Epithelial cell of esophagus (primary cell): ENCODE results near the gene KCNQ4.

Experiments used
- DNase-seq: peaks from one replicate; pipeline ENCODE4 v3.0.0; 2010; ENCODE audit warnings: low read depth
- H3K4me3 ChIP-seq: 2 replicates; pipeline ENCODE4 v1.5.1; 2011; ENCODE audit warnings: mild to moderate bottlenecking, low read length, control low read depth
- CTCF ChIP-seq: IDR thresholded peaks from 2 replicates; pipeline ENCODE4 v1.5.1; 2011; ENCODE audit warnings: low read depth, mild to moderate bottlenecking, low read length, control low read depth, inconsistent platforms; ENCODE audit not compliant: insufficient read depth; ENCODE audit errors: missing control alignments

KCNQ4 gene

GRCh38 chr1:40876436-40876761 is 92.8 kb downstream of the KCNQ4 start:
- TF ChIP-seq CTCF = no peak
- H3K4me3 ChIP-seq = no peak overlapping the region
- no peak for DNase-seq

GRCh38 chr1:40876891-40877290 is 93.3 kb downstream of the KCNQ4 start:
- no peak for DNase-seq
- no peak for TF ChIP-seq CTCF
- no peak overlapping the region for H3K4me3 ChIP-seq

- TF ChIP-seq CTCF = no peak
- peak; percentile 82 for DNase-seq
- H3K4me3 ChIP-seq = no peak overlapping the region
These were observed 94.1 kb downstream of the KCNQ4 start for GRCh38 chr1:40877698-40878097.

- H3K4me3 ChIP-seq = no peak overlapping the region
- no peak for TF ChIP-seq CTCF
- no peak for DNase-seq
These were observed 95.3 kb downstream of the KCNQ4 start for GRCh38 chr1:40878906-40879305.

GRCh38 chr1:40879482-40880175 is 96.0 kb downstream of the KCNQ4 start:
- DNase-seq = no peak
- H3K4me3 ChIP-seq = no peak overlapping the region
- no peak for TF ChIP-seq CTCF

GRCh38 chr1:40880813-40881549 is 97.4 kb downstream of the KCNQ4 start:
- no peak overlapping the region for H3K4me3 ChIP-seq
- TF ChIP-seq CTCF = no peak
- DNase-seq = peak; percentile 75
